Prostate gland (tissue), 2 donors: ENCODE results near the gene PRDM10. TPM values are rescaled to one million over a fixed set of nuclear protein-coding genes. Genes with fewer than 3 reads are reported as not detected.

Experiments
- DNase-seq: peaks from one replicate; pipeline ENCODE4 v3.0.0-alpha.2; 2019; ENCODE audit warnings: low spot score
- H3K27ac ChIP-seq, 2 donors: fragments of 200-600 bp; sonication (generic); 2 replicates each; pipeline ENCODE4 v1.5.1; 2017 to 2019
- H3K27me3 ChIP-seq: fragments of 200-600 bp; sonication (generic); replicated peaks from 2 replicates; pipeline ENCODE4 v1.5.1; 2019; ENCODE audit not compliant: insufficient read depth
- H3K36me3 ChIP-seq, 2 donors: fragments of 200-600 bp; sonication (generic); 1 replicate in 1 of 2; 2 replicates in 1 of 2; pipeline versions ENCODE4 v1.5.1 to v1.8.1; 2017 to 2019
- H3K4me1 ChIP-seq: fragments of 200-600 bp; sonication (generic); replicated peaks from 2 replicates; pipeline ENCODE4 v1.5.1; 2019
- H3K4me3 ChIP-seq, 2 donors: fragments of 200-600 bp; sonication (generic); 2 replicates each; pipeline ENCODE4 v1.5.1; 2017 to 2019
- H3K9me3 ChIP-seq: fragments of 200-600 bp; sonication (generic); 2 replicates; pipeline ENCODE4 v1.5.1; 2017
- CTCF ChIP-seq, 4 experiments: fragments of 200-600 bp in 2 of 4; fragments of 450-650 bp in 2 of 4; sonication (generic) in 2 of 4; IDR thresholded peaks; 1 replicate in 3 of 4; 2 replicates in 1 of 4; pipeline ENCODE4 v1.5.1; 2016 to 2019; ENCODE audit warnings: antibody characterized with exemption in 4 of 4, mild to moderate bottlenecking in 2 of 4, moderate library complexity in 2 of 4
- POLR2A ChIP-seq: fragments of 450-650 bp; IDR thresholded peaks from one replicate; pipeline ENCODE4 v1.6.1; 2016; ENCODE audit warnings: antibody characterized with exemption, mild to moderate bottlenecking
- POLR2AphosphoS5 ChIP-seq: sonication (generic); formaldehyde crosslinking; IDR thresholded peaks from one replicate; pipeline ENCODE4 v1.6.1; 2017; ENCODE audit warnings: antibody characterized with exemption
- WGBS: methylation state at CpG from one replicate; pipeline ENCODE4 v1.1.5; 2018; 5-methylcytosine and 5-hydroxymethylcytosine counted together
- intact Hi-C: fragments of 100-400 bp; cut with DNase I; formaldehyde crosslinking; loops from one replicate; pipeline ENCODE4 v1.14.2; 2022
- total RNA-seq, 2 donors: library from RNA; depleted of rRNA; stranded (reverse); fragments of >200 nt; gene quantifications; one replicate each; pipeline ENCODE4 v1.1.0, GENCODE V29; 2016

PRDM10 gene
- total RNA-seq, 2 donors from 2014 or later = 7.0 to 7.7 TPM

- Histone ChIP-seq H3K9me3 (no peaks in the 10 kb centered on the region), H3K4me1 (no peaks in the 10 kb centered on the region), H3K4me3 (no peak overlapping the region), H3K27me3 (no peaks in the 10 kb centered on the region), H3K36me3 (peaks cover 7 to 22% of the 10 kb centered on the region in 2 donors), H3K27ac (no peak overlapping the region)
- intact Hi-C loops = no loop called here
- TF ChIP-seq CTCF (IDR thresholded peaks at IDR 0.05) = no peak
- no peak for TF ChIP-seq POLR2A
- TF ChIP-seq POLR2AphosphoS5 = no peak
- no peak for DNase-seq
- WGBS = 65% methylated on average over 4 of the region's 4 CpGs
These were observed 136.9 kb downstream of the PRDM10 start for GRCh38 chr11:129865701-129866100.

- Histone ChIP-seq H3K9me3 (no peaks in the 10 kb centered on the region), H3K4me1 (no peaks in the 10 kb centered on the region), H3K27me3 (no peaks in the 10 kb centered on the region), H3K36me3 (peaks cover 7 to 19% of the 10 kb centered on the region in 2 donors), H3K4me3 (no peak overlapping the region), H3K27ac (no peak overlapping the region)
- 85% methylated on average over 5 of the region's 5 CpGs for WGBS
- no peak for TF ChIP-seq CTCF (IDR thresholded peaks at IDR 0.05)
- no peak for TF ChIP-seq POLR2AphosphoS5
- TF ChIP-seq POLR2A = no peak
- intact Hi-C loops = no loop called here
- DNase-seq = no peak
These were observed 137.8 kb downstream of the PRDM10 start for GRCh38 chr11:129864811-129865210.

- Histone ChIP-seq H3K9me3 (no peaks in the 10 kb centered on the region), H3K27ac (peak overlapping the region; percentile 49 to 76), H3K4me1 (no peaks in the 10 kb centered on the region), H3K27me3 (no peaks in the 10 kb centered on the region), H3K36me3 (peaks cover 0 to 8% of the 10 kb centered on the region in 2 donors), H3K4me3 (no peak overlapping the region)
- DNase-seq = peak; percentile 93
- 24% methylated on average over 16 of the region's 16 CpGs for WGBS
- TF ChIP-seq CTCF (IDR thresholded peaks at IDR 0.05) (no peak), POLR2AphosphoS5 (peak; percentile 93), POLR2A (peak; percentile 25)
- intact Hi-C loops = no loop called here
These were observed 140.7 kb downstream of the PRDM10 start for GRCh38 chr11:129861702-129862522.

GRCh38 chr11:129856036-129856435, 146.6 kb downstream of the PRDM10 start:
- DNase-seq = no peak
- WGBS = 93% methylated on average over 8 of the region's 8 CpGs
- no peak for TF ChIP-seq POLR2AphosphoS5
- TF ChIP-seq POLR2A = no peak
- TF ChIP-seq CTCF (IDR thresholded peaks at IDR 0.05) = no peak
- Histone ChIP-seq H3K36me3 (no peaks in the 10 kb centered on the region), H3K4me1 (no peaks in the 10 kb centered on the region), H3K27ac (no peak overlapping the region), H3K9me3 (no peaks in the 10 kb centered on the region), H3K4me3 (no peak overlapping the region), H3K27me3 (no peaks in the 10 kb centered on the region)
- intact Hi-C loops = no loop called here

GRCh38 chr11:129855086-129855485, 147.5 kb downstream of the PRDM10 start:
- Histone ChIP-seq H3K4me1 (no peaks in the 10 kb centered on the region), H3K27me3 (no peaks in the 10 kb centered on the region), H3K36me3 (no peaks in the 10 kb centered on the region), H3K9me3 (no peaks in the 10 kb centered on the region), H3K4me3 (no peak overlapping the region), H3K27ac (no peak overlapping the region)
- WGBS = 91% methylated on average over 11 of the region's 11 CpGs
- intact Hi-C loops = no loop called here
- no peak for DNase-seq
- TF ChIP-seq POLR2A = no peak
- TF ChIP-seq POLR2AphosphoS5 = no peak
- TF ChIP-seq CTCF (IDR thresholded peaks at IDR 0.05) = no peak
